Chondrocyte (in vitro differentiated cells): ENCODE measurements around the gene KCNAB1. TPM values are rescaled to one million over a fixed set of nuclear protein-coding genes. Genes with fewer than 3 reads are reported as not detected.

ENCODE experiments used
- DNase-seq: peaks from one replicate; pipeline ENCODE4 v3.0.0; 2021; ENCODE audit warnings: mixed read lengths, low spot score
- H3K27ac Mint-ChIP-seq: one replicate; pipeline ENCODE4 v1.8.0; 2021; ENCODE audit warnings: mild to moderate bottlenecking, moderate library complexity, mixed read lengths; ENCODE audit not compliant: unreplicated experiment
- H3K27me3 Mint-ChIP-seq: 2 replicates; pipeline ENCODE4 v1.8.0; 2021; ENCODE audit warnings: low read depth, mixed read lengths
- H3K36me3 Mint-ChIP-seq: 2 replicates; pipeline ENCODE4 v1.8.0; 2021; ENCODE audit warnings: low read depth, mixed read lengths
- H3K4me1 Mint-ChIP-seq: 2 replicates; pipeline ENCODE4 v1.8.0; 2021; ENCODE audit warnings: low read depth, mild to moderate bottlenecking, mixed read lengths
- H3K4me3 Mint-ChIP-seq: one replicate; pipeline ENCODE4 v1.8.0; 2021; ENCODE audit warnings: mild to moderate bottlenecking, moderate library complexity, mixed read lengths; ENCODE audit not compliant: unreplicated experiment
- H3K9me3 Mint-ChIP-seq: 2 replicates; pipeline ENCODE4 v1.8.0; 2021; ENCODE audit warnings: low read depth, mixed read lengths
- CTCF ChIP-seq: fragments of 200-600 bp; sonication (generic); IDR thresholded peaks from 2 replicates; pipeline ENCODE4 v1.5.0; 2021; ENCODE audit warnings: antibody characterized with exemption, mild to moderate bottlenecking, moderate library complexity
- total RNA-seq: library from RNA; stranded (reverse); gene quantifications from 3 replicates; pipeline ENCODE4 v1.2.1, GENCODE V29; 2021

The KCNAB1 gene
- total RNA-seq, 1 donor from 2014 or later, result 3.4 TPM

GRCh38 chr3:156530980-156531379 is 410.6 kb downstream of the KCNAB1 start:
- peaks cover 45% of the 10 kb centered on the region for H3K4me1 Mint-ChIP-seq
- DNase-seq, result no peak
- H3K9me3 Mint-ChIP-seq, result no peaks in the 10 kb centered on the region
- no peaks in the 10 kb centered on the region for H3K27me3 Mint-ChIP-seq
- H3K27ac Mint-ChIP-seq, result no peak overlapping the region
- H3K4me3 Mint-ChIP-seq, result no peak overlapping the region
- H3K36me3 Mint-ChIP-seq, result no peaks in the 10 kb centered on the region
- TF ChIP-seq CTCF, result no peak

DNA sequence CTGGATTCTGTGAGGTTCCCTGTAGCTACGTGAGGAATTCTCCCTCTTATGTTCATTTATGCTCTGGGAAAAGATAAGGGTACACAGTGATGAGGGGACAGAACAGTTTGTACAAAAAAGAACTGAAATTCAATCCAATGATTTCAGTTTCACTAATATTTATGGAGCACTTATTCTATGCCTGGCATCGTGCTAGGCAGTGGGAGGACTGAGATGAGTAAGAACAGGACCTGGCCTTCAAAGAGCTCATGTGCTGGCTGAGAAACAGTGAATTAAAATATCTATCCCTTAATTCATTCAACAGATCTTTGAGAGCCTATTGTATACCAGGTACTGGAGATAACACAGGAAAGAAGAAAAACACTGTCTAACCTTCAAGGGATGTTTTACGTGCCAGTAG is 412.4 kb downstream of the KCNAB1 start:
- no peak for TF ChIP-seq CTCF
- Mint-ChIP-seq H3K4me1 (peaks cover 54% of the 10 kb centered on the region), H3K27me3 (no peaks in the 10 kb centered on the region), H3K36me3 (no peaks in the 10 kb centered on the region), H3K4me3 (no peak overlapping the region), H3K27ac (peak overlapping the region; percentile 99), H3K9me3 (no peaks in the 10 kb centered on the region)
- DNase-seq, result no peak

DNA sequence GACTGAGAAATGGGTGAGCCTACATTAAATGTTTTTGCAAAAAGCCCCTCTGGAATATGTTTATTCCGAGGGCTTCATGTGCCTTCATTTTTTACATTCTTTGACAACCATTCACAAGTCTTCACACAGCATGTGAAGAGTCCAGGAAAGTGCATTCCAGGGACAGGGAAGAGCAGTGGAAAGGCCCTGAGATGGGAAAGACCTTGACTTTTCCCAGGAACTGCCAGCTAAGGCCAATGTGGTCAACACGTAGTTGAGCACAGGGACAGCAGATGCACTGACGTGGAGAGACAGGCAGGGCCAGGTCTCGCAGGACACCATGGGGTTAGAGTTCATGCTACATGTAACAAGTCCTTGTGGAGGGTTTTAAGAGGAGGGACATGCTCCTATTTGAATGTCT is 412.8 kb downstream of the KCNAB1 start:
- no peak for TF ChIP-seq CTCF
- no peaks in the 10 kb centered on the region for H3K9me3 Mint-ChIP-seq
- peak overlapping the region; percentile 99 for H3K27ac Mint-ChIP-seq
- no peaks in the 10 kb centered on the region for H3K27me3 Mint-ChIP-seq
- peaks cover under 1% of the 10 kb centered on the region for H3K36me3 Mint-ChIP-seq
- peak overlapping the region; percentile 5 for H3K4me3 Mint-ChIP-seq
- no peak for DNase-seq
- H3K4me1 Mint-ChIP-seq, result peaks cover 58% of the 10 kb centered on the region

DNA sequence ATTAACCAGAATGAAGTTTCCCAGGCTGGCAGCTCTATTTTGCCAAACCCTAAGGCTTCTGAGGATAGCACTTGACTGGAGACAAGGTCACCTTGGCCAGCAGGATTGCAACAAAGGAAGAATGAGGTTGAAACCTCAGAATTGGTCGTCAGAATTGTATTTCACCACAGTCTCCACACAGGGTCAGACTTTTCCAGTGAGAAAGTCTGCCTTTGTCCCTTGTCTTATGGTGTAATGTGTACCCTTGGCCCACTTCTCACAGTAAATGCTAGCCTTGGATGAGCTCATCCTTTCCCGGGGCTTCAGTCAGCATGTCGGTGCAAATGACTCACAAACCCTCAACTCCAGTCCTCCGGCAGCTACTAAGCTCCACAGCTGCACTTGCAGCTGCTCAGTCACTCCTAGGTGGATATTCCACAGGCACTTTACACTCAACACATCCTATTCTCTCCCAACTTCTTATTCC is 414.8 kb downstream of the KCNAB1 start:
- H3K27ac Mint-ChIP-seq, result peak overlapping the region; percentile 99
- H3K27me3 Mint-ChIP-seq, result no peaks in the 10 kb centered on the region
- H3K36me3 Mint-ChIP-seq, result peaks cover 8% of the 10 kb centered on the region
- no peak overlapping the region for H3K4me3 Mint-ChIP-seq
- no peaks in the 10 kb centered on the region for H3K9me3 Mint-ChIP-seq
- H3K4me1 Mint-ChIP-seq, result peaks cover 67% of the 10 kb centered on the region
- peak; percentile 80 for TF ChIP-seq CTCF
- no peak for DNase-seq

DNA sequence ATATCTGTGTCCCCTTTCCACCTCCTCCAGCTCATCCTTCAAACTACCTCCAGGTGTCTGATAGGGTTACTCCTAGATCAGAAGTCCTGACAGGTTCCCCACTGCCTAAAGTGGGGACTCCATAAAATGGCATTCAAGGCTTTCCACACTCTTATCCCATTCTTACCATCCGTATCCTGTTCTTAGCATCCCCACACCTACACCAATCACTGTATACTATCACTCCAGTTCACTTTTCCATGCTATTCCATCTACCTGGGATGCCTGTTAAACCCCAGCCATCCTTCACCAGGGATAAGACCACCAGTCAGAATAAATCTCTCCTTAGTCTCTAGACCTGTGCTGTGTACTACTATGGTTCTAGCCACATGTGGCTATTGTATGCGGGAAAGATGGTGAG is 415.4 kb downstream of the KCNAB1 start:
- Mint-ChIP-seq H3K4me1 (peaks cover 70% of the 10 kb centered on the region), H3K36me3 (peaks cover 8% of the 10 kb centered on the region), H3K9me3 (no peaks in the 10 kb centered on the region), H3K27me3 (no peaks in the 10 kb centered on the region), H3K27ac (peak overlapping the region; percentile 99), H3K4me3 (no peak overlapping the region)
- TF ChIP-seq CTCF, result no peak
- no peak for DNase-seq
